ENCODE data around the gene SMAD9.

- TF ChIP-seq EZH2phosphoT487 (IDR thresholded peaks at IDR 0.05; ENCODE audit: borderline replicate concordance) (no peak), CTCF (conservative IDR thresholded peaks at IDR 0.05; ENCODE audit: low read length) (peak; percentile 65)
Observed at GRCh38 chr13:36815062-36815461, 105.0 kb downstream of the SMAD9 start.
